Right lobe of liver (tissue), 4 donors: Measurements from ENCODE around the gene TELO2.

Source experiments
- CTCF ChIP-seq, 4 donors: fragments of 200-600 bp in 3 of 4; fragments of 450-650 bp in 1 of 4; IDR thresholded peaks; one replicate each; pipeline versions ENCODE4 v1.5.1 to v1.8.0; 2016 to 2022; ENCODE audit warnings: antibody characterized with exemption in 4 of 4, mild to moderate bottlenecking in 2 of 4
- POLR2A ChIP-seq: fragments of 450-650 bp; IDR thresholded peaks from one replicate; pipeline ENCODE4 v1.6.1; 2017; ENCODE audit warnings: antibody characterized with exemption, mild to moderate bottlenecking
- donor health status: DM: no; HTN: no; CAD: no.
- donor health status: DM: no; HTN: no; CAD: no.
- donor health status: DM: no; HTN: yes; CAD: no.

- TF ChIP-seq POLR2A (no peak), CTCF (IDR thresholded peaks at IDR 0.05) (no peak)
Measured at GRCh38 chr16:1542166-1542500, 49.0 kb downstream of the TELO2 start.
